Measurements from ENCODE around the gene HIGD1A.

Gene HIGD1A

DNA sequence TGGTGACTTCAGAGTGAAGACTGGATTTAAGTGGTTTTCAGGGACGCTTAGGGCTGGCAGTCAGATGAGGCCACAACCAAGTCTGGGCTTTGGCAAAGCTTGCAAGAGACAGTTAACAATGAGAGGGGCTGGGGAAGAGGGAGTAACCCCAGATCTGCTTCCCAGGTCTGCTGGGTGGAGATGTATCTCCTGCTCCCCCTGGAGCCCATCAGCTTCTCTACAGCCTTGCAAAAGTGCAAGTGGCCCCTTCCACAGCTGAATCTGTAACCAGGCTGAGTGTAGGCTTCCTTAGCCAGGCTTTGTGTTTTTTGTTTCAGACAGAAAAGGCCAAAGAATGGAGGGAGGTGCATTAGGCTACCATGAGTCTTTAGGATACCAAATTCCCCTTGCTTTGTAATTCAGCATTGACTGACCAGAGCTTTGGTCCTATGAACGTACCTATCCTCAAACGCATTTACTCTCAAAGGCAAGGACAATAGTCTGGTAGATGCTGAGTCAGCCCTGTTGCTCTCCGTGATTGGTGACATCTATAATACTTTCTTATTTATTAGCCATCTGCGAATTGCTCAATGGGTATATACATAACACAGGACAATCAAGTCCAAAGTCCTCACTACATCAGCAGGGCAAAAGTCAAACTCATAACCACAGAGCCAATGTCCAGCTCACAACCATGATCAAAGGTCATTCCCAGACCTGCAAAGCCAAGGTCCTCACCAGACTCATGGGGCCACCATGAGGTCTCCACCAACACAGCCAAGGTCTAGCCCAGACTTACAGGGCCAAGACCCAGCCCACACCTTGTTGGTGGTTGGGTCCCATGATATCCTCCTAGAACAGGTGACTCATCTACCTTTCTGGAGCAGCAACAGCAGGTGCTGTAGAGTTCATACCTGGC is 48.4 kb downstream of the HIGD1A start:
- no peak for DNase-seq (ENCODE audit: low read depth)

DNA sequence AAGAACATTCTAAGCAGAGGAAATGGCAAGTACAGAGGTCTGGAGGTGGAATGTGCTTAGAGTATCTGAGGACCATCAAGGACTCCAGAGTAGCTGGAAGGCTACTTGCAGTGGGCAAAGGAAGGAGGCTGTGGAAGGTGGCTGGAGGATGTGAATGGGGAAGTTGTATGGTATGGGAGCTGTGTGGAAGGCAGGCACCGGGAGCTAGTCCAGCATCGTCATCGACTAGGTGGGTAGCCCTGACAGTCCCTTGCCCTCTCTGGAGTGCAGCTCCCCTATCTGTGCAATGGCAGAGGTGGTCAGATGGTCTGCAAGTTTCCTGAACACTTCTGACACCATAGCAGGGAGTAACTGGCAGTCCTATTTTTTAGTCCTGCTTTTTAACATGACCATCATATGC is 50.5 kb downstream of the HIGD1A start:
- no peak for DNase-seq (ENCODE audit: low read depth)

DNA sequence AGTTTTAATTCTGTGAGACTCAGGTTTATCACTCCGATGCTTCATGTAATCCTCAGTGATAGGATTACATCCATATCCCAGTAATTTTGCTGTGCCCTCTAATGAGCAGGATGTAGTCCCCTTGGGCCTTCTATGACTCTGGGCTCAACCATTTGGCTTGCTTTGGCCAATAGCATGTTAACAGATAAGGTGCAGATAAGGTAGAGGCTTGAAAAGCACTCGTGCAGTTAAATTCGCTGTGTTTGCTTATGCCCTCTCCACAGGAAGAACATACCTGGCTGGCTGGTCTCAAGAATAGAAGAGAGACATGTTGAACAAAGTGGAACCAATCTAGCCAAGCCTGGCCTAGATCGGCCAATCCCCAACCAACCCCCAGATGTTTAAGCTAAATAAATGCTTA is 51.3 kb downstream of the HIGD1A start:
- DNase-seq (ENCODE audit: low read depth) = no peak

DNA sequence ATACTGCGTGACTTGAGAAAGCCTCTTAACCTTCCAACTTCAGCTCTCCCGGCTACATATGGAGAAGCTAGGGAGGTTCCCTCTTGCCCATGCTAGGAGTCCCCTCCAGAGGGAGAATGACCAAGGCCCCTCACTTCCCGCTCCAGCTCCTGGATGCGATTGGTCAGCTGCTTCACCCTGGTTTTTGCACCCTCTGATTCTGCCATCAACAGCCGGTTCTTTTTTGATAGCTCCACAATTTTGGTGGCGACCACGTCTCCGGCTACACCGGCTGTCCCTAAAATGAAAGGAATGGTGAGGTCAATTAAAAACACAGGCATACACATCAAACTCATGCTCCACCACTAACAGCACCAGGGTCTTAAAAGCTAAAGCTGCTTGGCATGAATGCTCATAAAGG is 51.8 kb downstream of the HIGD1A start:
- no peak for DNase-seq (ENCODE audit: low read depth)

DNA sequence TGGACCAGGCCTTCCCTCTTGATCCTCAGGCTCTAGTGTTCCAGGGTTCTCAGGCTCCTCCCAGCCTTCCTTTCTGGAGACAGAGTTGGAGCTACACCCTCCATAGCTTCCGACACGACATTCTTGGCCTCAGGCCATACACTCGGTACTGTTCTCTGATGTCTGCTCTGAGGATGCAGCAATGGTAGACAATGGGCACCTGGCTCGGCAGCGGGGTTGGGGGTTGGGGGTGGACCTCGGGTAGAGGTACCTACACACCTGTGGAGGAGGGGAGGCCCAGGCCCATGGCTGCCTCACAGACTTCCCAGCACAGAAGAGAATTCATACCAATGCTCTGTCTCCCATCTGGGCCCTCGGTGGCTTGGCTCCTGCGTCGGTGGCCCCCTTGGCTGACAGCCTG is 52.7 kb downstream of the HIGD1A start:
- no peak for DNase-seq (ENCODE audit: low read depth)

DNA sequence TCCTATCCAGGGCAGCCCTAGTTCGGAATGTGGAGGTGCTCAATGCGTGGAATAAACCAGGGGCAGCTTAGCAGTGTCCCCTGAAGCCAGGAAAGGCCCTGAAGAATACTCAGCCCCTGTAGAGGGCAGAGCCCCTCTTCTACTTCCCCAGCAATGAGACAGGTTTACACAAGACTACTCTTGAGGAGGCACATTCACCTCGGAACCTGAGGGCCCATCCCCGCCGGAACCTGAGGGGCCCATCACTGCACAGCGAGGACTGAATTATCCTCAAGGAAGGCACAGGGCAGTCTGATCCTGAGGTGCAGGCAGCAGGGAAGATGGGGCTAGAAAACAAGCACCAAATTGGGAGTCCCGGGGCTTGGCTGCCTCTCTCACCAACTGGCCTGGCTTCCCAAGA is 53.5 kb downstream of the HIGD1A start:
- no peak for DNase-seq (ENCODE audit: low read depth)

DNA sequence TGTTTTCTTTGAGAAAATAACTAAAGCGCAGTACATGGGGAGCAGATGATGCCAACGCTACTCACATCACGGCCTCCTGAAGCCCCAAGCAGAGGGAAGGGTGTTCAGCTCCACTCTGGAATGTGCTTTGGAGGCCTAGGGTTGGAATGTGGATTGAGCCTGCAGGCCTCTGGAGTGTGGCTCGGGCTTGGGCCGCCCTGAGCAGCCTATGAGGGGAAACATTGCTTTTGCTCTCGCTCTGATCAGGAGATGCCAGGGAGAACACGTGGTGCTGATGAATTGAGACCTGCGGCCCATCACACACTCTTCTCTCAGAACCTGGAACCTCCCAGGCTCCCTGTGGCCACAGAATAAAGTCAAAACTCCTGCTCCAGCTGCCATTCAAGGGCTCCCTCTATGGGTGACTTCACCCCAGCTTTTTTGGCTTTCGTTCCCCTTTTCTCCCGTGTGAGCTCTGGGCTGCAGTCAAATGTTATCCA is 54.5 kb downstream of the HIGD1A start:
- DNase-seq (ENCODE audit: low read depth) = no peak

DNA sequence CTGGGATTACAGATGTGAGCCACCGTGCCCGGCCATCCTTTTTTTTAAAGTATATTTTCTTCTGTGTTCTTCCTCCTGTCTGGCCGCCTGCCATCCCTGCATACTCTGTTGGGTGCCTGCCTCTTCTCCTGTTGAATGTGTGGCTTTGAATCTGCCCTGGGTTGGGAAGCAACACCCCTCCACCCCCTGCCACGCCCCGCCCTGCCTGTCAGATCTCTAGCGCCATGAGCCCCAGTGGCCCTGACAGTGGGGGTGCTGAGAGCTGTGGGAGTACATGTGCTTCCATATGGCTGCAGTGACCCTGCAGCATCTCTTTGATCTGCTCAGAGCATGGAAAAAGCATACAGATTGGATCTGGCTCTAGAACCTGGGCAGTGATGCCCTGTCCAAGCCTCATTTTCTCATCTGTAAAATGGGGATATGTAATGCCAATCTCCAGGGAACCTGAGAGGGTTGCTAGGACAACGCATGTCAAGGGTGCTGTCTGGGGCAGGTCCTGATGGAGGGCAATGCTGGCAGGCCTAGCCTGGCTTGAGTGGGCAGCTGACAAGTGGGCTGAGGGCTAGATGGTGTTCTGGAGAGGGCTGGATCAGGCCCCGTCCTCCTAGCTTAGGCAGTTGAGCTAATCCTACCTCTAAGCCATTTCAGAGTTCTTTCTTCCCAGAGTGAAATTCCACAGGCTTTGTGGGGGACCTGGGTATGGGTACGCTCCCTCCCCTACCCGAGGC is 55.1 kb downstream of the HIGD1A start:
- DNase-seq (ENCODE audit: low read depth) = no peak

DNA sequence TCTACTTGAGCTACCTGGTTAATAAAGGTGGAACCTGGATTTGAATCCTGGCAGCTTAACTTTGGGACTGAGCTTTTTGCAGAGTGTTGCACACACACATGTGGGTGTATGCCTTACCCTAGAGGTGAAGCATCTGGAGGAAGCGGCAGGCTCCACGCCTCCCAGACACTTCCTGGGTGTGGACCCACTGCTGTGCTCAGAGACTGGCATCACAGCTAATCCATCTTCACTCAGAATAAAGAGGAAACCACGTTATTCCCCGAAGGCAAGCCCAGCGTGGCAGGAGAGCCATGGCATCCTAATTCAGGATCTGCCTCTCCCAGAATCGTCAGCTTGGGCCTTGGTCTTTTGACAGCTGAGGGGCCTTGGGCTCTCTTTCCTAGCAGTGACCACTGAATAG is 56.7 kb downstream of the HIGD1A start:
- DNase-seq (ENCODE audit: low read depth) = no peak

DNA sequence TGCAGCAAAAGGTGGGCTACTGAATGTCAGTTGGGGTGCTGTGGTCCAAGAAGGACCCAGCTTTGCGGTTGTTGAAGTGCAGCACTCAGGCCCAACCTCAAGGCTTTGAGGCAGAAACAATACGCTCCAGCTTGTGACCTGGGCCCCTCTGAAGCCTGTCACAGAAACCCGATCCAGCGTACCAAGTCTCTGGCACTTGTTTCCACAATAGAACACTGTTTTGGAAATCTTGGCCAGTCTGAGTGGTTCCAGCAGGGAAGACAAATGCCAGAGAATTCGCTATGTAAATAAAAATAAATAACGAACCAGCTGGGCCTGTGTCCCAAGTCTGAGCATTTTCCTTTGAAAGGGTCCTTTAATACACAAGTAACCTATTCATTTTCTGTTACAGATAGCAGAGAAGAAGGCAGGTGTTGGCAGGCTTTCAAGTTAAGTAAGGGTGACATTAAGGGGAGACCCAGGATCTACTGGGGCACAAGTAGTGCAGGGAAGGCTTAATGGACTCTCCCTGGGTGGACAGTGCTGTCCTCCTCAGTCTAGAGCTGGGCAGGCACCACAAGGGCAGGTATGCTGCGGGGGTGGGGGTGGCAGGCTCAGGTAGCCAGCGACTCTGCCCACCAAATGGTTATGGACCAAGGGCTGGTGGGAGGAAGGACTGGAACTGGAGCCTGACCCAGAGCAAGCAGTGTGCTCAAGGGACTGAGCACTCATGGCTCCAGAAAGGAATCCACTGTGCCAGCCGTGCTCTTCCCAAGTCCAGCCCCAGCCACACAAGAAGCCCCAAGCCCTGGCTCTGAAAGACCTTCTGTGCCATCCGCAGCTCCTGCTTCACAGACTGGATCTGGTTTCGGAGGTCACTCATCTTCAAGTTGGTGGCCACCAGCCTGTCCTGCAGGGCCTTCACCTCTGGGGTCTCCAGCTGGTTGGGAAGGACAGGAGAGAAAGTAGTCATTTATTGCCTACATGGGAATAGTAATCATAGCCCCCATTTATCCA is 57.5 kb downstream of the HIGD1A start:
- no peak for DNase-seq (ENCODE audit: low read depth)

DNA sequence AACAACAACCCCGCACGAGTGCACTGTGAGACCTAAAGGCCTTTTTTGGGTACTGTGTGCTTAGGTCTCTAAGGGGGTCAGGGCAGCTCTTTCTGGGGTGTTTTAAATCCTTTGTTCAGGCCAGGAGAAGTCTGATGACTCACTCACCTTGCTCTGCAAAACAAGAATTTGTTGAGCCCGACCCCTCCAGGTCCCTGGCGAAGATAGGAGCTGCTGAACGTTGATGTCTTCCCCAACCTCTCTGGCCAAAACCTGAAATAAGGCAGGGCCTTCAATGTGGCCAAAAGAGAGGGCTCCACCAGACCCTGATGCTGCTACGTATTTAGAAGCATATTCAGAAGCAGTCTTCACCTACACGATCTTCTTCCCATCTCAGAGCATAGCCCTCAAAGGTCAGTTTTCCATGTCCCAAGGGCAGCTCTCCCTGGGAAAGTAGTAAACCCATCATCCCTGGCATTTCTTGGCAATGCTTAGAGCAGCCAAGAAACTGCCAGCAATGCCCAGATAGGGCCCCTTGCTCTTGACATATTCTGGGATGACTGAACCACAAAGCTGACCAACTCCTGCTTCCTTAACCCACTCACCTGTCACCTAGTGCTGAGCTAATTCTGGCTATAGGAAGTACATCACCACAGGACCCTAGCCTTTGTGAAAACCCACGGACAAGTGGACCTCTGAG is 58.4 kb downstream of the HIGD1A start:
- DNase-seq (ENCODE audit: low read depth) = no peak

DNA sequence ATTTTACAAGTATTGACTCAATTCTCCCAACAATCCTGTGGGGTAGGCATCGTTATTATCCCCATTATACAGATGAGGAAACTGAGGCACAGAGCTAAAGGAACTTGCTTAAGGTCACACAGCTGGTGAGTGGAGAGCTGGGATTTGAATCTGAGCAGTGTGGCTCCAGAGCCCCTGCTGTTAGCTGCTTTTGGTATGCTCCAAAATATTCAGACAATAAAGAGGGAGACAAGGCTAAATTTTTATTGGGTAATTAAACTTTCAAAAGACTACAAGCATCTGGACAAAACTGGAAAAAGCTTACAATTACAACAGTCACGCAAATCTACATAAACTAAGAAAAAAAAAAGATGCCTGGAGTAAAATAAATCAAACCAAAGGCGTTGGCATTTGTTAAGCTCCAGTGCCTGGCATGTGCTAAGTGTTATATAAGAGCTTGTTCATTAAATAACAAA is 59.0 kb downstream of the HIGD1A start:
- DNase-seq (ENCODE audit: low read depth) = no peak

DNA sequence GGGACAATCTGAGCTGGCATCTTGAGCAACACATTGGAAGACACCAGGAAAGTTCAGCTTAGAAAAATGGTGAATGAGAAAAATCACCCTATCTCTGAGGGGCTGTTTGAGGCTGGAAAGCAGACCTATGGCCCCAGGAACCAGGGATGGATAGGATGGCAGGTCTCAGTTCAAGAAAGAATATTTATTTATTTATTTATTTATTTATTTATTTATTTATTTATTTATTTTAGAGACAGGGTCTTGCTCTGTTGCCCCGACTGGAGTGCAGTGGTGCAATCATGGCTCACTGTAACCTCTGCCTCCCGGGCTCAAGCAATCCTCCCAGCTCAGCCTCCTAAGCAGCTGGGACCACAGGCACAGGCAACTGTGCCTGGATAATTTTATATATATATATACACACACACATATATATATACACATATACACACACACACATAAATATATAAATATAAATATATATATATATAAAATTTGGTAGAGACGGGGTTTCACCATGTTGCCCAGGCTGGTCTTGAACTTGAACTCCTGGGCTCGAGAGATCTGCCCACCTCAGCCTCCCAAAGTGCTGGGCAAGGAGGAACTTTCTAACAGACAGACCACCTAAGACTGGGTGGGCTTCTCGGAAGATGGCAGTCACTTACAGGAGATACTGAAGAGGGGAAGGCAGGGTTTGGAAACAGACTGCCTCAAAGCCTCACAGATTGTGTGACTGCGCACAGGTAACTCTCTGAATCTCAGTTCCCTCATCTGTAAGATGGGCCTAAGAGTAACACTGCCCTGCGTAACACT is 60.9 kb downstream of the HIGD1A start:
- no peak for DNase-seq (ENCODE audit: low read depth)

DNA sequence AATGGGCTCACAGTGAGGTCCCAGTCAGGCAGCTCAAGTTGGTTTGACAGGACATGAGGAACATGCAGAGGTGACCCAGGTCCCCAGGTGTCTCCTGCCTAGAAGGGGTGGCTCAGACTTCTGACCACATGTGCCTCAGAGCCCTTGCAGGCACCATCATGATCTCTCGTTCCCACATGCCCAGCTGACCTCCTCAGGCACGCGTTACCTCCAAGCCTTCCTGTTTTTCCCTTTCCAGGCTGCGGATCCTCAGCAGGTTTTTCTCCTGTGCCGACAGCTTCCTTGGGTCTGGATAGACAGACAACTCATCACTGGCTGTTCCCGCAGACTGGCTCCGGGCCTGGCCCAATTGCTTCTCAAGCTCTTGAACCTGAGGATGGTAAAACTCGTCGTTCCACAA is 61.6 kb downstream of the HIGD1A start:
- DNase-seq (ENCODE audit: low read depth) = no peak

DNA sequence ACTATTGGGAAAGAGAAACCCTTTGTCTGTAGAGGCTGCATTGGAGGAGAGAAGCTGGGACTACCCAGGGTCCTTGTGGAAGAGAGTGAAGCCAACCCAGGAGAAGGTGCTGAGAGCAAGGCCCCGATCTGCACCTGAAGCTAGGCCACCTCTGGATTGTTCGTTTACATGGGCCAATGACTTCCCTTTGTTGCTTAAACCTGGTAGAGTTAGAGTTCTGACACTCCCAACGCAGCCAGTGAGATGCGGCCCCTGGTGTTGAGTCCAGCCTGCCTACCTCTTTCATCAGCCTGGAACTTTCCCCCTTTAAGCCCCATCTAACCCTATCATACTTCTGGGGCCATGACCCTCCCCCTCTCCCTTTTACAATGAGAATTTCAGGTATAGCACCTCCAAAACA is 62.0 kb downstream of the HIGD1A start:
- no peak for DNase-seq (ENCODE audit: low read depth)

DNA sequence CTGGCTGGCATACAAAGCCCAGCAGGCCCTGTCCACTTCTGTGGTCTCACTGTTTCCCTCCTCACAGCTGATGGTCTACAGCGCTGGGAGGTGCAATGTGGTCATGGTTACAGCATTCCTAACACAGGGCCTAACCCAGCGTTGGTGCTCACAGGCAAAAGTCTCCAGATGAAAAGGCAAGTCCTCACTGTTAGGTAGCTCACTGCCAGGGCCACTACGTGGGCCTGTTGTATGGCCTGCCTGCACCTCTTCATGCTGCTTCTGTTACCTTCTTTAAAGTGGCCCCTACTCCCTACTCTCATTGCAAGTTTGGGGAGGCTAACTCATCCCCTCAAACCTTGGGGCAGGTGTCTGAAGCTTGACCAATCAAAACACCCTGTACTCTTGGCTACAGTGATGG is 62.5 kb downstream of the HIGD1A start:
- DNase-seq (ENCODE audit: low read depth) = no peak

DNA sequence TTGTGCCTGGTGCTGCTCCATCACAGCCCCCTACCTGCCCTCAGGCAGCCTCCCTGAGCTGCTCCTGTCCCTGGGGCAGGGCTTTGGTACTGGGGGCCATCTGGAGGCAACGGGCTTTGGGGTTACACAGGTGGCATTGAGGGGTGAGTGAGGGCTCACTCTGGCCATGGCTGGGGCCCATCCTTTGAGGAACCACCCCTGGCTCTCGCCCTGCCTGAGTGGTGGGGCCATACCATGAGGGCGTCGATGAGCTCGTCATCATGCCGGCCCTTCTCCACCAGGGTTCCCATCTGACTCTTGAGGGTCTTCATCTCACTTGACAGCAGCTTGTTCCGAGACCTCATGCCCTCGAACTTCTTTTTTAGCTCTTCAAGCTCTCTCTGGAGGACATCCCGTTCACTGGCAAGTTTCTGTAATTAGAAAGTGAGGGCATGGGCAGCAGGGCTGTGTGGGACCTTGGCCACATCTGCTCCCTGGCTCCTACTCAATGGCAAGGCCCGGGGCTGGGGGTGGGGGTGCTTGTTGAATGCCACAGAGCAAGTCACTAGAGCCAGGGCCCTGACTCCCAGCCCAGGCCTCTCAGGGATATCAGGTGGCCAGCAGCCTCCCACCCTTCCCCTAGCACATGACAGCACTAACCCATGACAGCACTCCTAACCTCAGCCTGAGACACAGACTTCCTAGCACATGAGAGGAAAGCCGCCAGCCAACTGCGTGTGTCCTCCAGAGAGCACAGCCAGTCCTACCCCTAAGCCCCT is 64.7 kb downstream of the HIGD1A start:
- no peak for DNase-seq (ENCODE audit: low read depth)

DNA sequence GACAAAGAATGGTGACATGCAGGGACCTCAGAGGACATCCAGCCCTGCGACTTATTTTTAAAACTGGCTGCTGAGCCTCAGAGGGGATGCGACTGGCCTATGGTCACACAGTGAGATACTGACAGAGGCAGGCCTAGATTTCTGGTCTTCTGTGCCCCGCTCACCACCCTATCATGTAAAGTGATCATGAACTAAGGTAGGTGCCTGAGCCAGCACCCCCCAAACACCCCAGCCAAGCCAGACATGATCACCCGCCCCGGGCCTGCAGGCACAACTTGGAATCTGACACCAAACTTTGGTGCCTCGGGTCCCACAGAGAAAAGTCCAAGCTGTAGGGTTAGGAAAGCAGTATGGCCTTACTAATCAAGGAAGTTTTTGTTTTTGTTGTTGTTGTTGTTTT is 67.8 kb downstream of the HIGD1A start:
- DNase-seq (ENCODE audit: low read depth) = no peak

DNA sequence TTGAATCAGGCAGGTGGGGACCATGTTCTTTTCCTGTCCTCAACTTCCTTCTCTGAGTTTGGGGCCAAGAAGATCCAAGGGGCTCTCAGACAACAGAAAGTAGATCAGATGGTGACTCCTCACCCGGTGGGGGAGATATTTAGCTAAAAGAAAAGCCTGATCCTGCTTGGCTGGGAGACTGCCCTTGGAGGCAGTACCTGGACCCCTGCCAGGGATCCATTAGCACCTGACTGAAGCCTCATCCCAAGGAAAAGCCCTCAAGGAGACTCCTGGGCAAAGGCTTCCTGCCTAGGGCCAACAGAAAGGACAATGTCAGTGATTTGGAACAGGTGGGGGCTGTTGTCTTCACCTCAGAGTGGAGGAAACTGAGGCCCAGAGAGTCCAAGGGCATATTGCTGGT is 68.2 kb downstream of the HIGD1A start:
- DNase-seq (ENCODE audit: low read depth) = no peak

DNA sequence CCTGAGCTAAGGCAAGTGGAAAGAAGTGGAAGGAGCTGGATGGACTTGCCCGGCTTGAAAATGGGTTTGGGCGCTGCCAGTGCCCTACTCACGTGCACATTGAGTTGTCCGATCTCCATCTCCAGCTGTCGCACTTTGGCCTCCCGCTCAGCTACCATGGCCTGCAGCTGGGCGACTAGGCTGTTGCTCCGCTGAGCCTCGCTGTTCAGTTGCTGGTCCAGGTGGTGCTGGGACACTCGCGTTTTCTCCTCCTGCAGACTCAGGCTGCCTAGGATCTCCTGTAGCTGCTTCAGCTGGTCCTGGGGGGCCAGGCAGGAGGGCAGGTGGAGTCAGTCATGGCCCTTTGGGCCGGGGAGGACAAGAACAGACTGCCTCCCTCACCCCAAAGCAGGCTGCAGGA is 68.7 kb downstream of the HIGD1A start:
- DNase-seq (ENCODE audit: low read depth) = no peak

Measured in stimulated activated CD8-positive, alpha-beta memory T cell treated with anti-CD3 and anti-CD28 coated beads, Interleukin-7, amount 100 ng/mL, for 24 hours (primary cell).